GM10266 (cell line): ENCODE data around the gene RCAN2.

Source experiments
- DNase-seq: peaks from one replicate; pipeline ENCODE4 v3.0.0; 2012; ENCODE audit errors: extremely low spot score
- CTCF ChIP-seq: IDR thresholded peaks from 2 replicates; pipeline ENCODE4 v1.5.1; 2012; ENCODE audit warnings: mild to moderate bottlenecking, low read depth; ENCODE audit not compliant: control insufficient read depth, insufficient read depth; ENCODE audit errors: missing control alignments

RCAN2 gene

GRCh38 chr6:46235242-46235641 is 256.0 kb downstream of the RCAN2 start:
- DNase-seq, result no peak
- no peak for TF ChIP-seq CTCF

DNA sequence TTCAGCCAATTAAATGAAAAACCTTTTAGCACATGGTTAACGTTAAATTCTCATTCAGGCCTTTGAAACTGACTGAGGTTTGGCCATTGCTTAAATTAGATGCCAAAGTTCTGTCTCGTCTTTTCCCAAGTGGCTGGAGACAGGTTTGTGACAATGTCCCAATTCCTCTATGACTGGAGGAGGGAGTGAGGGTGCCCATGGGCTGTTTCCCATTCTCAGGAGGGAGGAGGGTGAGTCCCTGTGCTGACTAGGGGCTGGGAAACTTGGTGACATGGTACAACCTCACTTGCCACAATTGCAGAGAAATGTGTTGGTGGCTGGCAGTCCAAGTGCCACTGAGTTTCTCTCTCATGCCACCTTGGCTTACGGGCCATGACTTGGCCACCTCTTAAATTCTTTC is 256.5 kb downstream of the RCAN2 start:
- DNase-seq, result no peak
- TF ChIP-seq CTCF, result no peak

- DNase-seq, result no peak
- no peak for TF ChIP-seq CTCF
These were observed 257.1 kb downstream of the RCAN2 start for GRCh38 chr6:46234156-46234556.

DNA sequence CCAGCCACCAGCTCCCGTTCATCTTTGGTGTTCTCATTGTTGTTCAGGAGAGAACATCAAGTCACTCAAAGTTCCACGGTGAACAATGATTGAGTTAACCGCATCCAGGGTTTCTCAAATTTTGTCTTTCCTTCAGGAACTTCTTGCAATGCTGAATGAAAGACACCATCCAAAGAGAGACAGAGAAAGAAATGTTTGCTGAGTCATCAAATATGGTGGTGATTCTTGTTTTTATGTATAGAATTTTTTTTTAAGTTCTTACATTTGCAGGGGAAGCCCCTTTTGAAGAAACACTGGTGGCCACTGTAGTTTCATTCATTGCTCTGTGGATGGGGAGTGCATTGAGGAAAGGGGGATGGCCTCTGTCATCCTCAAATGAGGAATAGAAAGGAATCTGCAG is 258.1 kb downstream of the RCAN2 start:
- no peak for TF ChIP-seq CTCF
- no peak for DNase-seq

- no peak for TF ChIP-seq CTCF
- DNase-seq, result no peak
These were observed 269.0 kb downstream of the RCAN2 start for GRCh38 chr6:46222286-46222685.

- DNase-seq, result peak; percentile 48
These were observed 269.9 kb downstream of the RCAN2 start for GRCh38 chr6:46221222-46221793.

More at GRCh38 chr6:46221222-46221793, 269.9 kb downstream of the RCAN2 start:
- peak; percentile 77 for TF ChIP-seq CTCF
